OCI-LY7 (cell line): ENCODE measurements around the gene ENG. TPM values are rescaled to one million over a fixed set of nuclear protein-coding genes. Genes with fewer than 3 reads are reported as not detected.

Source experiments
- BruUV-seq: library from RNA; stranded (reverse); fragments of 400-500 nt; replicated peaks from 2 replicates; lab custom pipeline; 2021; lab: Mats Ljungman, UMichigan
- CTCF ChIA-PET: fragments of 300-600 bp; sonication (Branson Sonifier 250); formaldehyde crosslinking; loops from one replicate; lab custom pipeline; 2022; ENCODE audit warnings: antibody characterized with exemption; ENCODE audit not compliant: unreplicated experiment; lab: Charles Lee
- POLR2A ChIA-PET: fragments of 300-600 bp; sonication (Branson Sonifier 250); formaldehyde crosslinking; loops from one replicate; lab custom pipeline; 2022; ENCODE audit warnings: antibody characterized with exemption; lab: Charles Lee
- DNase-seq: peaks from one replicate; pipeline ENCODE4 v3.0.0-alpha.2; 2015; ENCODE audit warnings: low spot score
- H2AFZ ChIP-seq: fragments of 200-600 bp; sonication (generic), shearing (Covaris generic); 2 replicates; pipeline ENCODE4 v1.6.1; 2014; ENCODE audit warnings: mild to moderate bottlenecking, antibody characterized with exemption, low read length, moderate library complexity
- H3K27ac ChIP-seq: fragments of 200-600 bp; sonication (generic); 2 replicates; pipeline ENCODE4 v1.5.1; 2014; ENCODE audit warnings: mixed run types, low read depth, mild to moderate bottlenecking, moderate library complexity, low read length, inconsistent platforms; ENCODE audit not compliant: poor library complexity, severe bottlenecking
- H3K36me3 ChIP-seq: fragments of 200-600 bp; sonication (generic); 2 replicates; pipeline ENCODE4 v1.6.1; 2014; ENCODE audit warnings: mild to moderate bottlenecking, antibody characterized with exemption, low read length, moderate library complexity, mixed read lengths; ENCODE audit not compliant: insufficient read depth
- H3K4me1 ChIP-seq: fragments of 200-600 bp; sonication (generic); 2 replicates; pipeline ENCODE4 v1.5.1; 2014; ENCODE audit warnings: mild to moderate bottlenecking, low read length; ENCODE audit not compliant: insufficient read depth, poor library complexity, severe bottlenecking
- H3K4me2 ChIP-seq: fragments of 200-600 bp; sonication (generic); 2 replicates; pipeline ENCODE4 v1.6.1; 2014; ENCODE audit warnings: mild to moderate bottlenecking, low read length
- H3K4me3 ChIP-seq: fragments of 200-600 bp; sonication (generic); 2 replicates; pipeline ENCODE4 v1.5.1; 2014; ENCODE audit warnings: mild to moderate bottlenecking, low read depth, low read length; ENCODE audit not compliant: poor library complexity, severe bottlenecking
- H3K79me2 ChIP-seq: fragments of 200-600 bp; sonication (generic); 2 replicates; pipeline ENCODE4 v1.6.1; 2016; ENCODE audit warnings: low read depth, mild to moderate bottlenecking, low read length, moderate library complexity, mixed read lengths; ENCODE audit not compliant: insufficient read depth
- H3K9me2 ChIP-seq: fragments of 200-600 bp; sonication (generic); 2 replicates; pipeline ENCODE4 v1.6.1; 2016; ENCODE audit warnings: mild to moderate bottlenecking, low read length, mixed read lengths; ENCODE audit not compliant: insufficient read depth
- H3K9me3 ChIP-seq: fragments of 200-600 bp; sonication (generic); 2 replicates; pipeline ENCODE4 v1.6.1; 2014; ENCODE audit warnings: mild to moderate bottlenecking, mixed run types, low read length, mixed read lengths
- H4K20me1 ChIP-seq: fragments of 200-600 bp; sonication (generic); 2 replicates; pipeline ENCODE4 v1.6.1; 2014; ENCODE audit warnings: mild to moderate bottlenecking, antibody characterized with exemption, low read length, moderate library complexity, mixed read lengths; ENCODE audit not compliant: insufficient read depth
- EZH2phosphoT487 ChIP-seq: fragments of 200-600 bp; sonication (generic); IDR thresholded peaks from 2 replicates; pipeline ENCODE4 v1.6.1; 2018; ENCODE audit warnings: low read depth, borderline replicate concordance, mild to moderate bottlenecking, mixed run types, antibody characterized with exemption, low read length, moderate library complexity, mixed read lengths
- intact Hi-C: fragments of 100-400 bp; cut with micrococcal nuclease; formaldehyde crosslinking; loops from one replicate; pipeline ENCODE4 v1.10.0; 2022; ENCODE audit not compliant: unreplicated experiment
- total RNA-seq, 2 experiments: library from RNA; depleted of rRNA in 1 of 2; stranded (reverse); fragments of >200 nt in 1 of 2; shearing (Covaris generic) in 1 of 2; gene quantifications; 2 replicates each; pipeline ENCODE4 v1.2.3, GENCODE V29; 2014 to 2022
- TF ChIP-seq, protein P1 (sequence below): fragments of 200-600 bp; sonication (generic); conservative IDR thresholded peaks from 2 replicates; pipeline ENCODE4 v1.5.1; 2014; ENCODE audit warnings: mild to moderate bottlenecking, antibody characterized with exemption, low read length, moderate library complexity, mixed read lengths

ENG gene
- total RNA-seq, 2 experiments from 2014 or later, result not detected

GRCh38 chr9:127854960-127855359 is 502 bp upstream of the ENG start:
- intact Hi-C loops, result no loop called here
- Histone ChIP-seq H3K4me2 (no peak overlapping the region), H2AFZ (no peak overlapping the region), H4K20me1 (no peaks in the 10 kb centered on the region), H3K9me3 (0 out of 2 replicates have a peak, but pooled peaks cover under 1% of the 10 kb centered on the region), H3K4me1 (no peaks in the 10 kb centered on the region), H3K9me2 (no peaks in the 10 kb centered on the region), H3K4me3 (no peak overlapping the region), H3K36me3 (no peaks in the 10 kb centered on the region), H3K79me2 (no peaks in the 10 kb centered on the region), H3K27ac (no peak overlapping the region)
- TF ChIP-seq, protein P1, sequence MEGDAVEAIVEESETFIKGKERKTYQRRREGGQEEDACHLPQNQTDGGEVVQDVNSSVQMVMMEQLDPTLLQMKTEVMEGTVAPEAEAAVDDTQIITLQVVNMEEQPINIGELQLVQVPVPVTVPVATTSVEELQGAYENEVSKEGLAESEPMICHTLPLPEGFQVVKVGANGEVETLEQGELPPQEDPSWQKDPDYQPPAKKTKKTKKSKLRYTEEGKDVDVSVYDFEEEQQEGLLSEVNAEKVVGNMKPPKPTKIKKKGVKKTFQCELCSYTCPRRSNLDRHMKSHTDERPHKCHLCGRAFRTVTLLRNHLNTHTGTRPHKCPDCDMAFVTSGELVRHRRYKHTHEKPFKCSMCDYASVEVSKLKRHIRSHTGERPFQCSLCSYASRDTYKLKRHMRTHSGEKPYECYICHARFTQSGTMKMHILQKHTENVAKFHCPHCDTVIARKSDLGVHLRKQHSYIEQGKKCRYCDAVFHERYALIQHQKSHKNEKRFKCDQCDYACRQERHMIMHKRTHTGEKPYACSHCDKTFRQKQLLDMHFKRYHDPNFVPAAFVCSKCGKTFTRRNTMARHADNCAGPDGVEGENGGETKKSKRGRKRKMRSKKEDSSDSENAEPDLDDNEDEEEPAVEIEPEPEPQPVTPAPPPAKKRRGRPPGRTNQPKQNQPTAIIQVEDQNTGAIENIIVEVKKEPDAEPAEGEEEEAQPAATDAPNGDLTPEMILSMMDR, result no peak
- no peak for TF ChIP-seq EZH2phosphoT487
- DNase-seq, result no peak
- BruUV-seq, result no TSS peak
- CTCF ChIA-PET, result no interaction called here
- POLR2A ChIA-PET, result interaction anchor here (0.7 to 1.1 kb wide), 2 partner anchors 8 to 21 kb away, joined by 3 to 8 read pairs; no protein-coding TSS in a partner anchor

GRCh38 chr9:127853312-127854183 is 910 bp downstream of the ENG start:
- Histone ChIP-seq H2AFZ (no peak overlapping the region), H3K79me2 (no peaks in the 10 kb centered on the region), H3K36me3 (no peaks in the 10 kb centered on the region), H3K27ac (no peak overlapping the region), H3K4me3 (no peak overlapping the region), H3K9me2 (no peaks in the 10 kb centered on the region), H3K4me1 (no peaks in the 10 kb centered on the region), H4K20me1 (no peaks in the 10 kb centered on the region), H3K9me3 (peaks cover 11% of the 10 kb centered on the region; the same call in 1 of the 2 replicates), H3K4me2 (no peak overlapping the region)
- ChIA-PET CTCF (no interaction called here), POLR2A (interaction anchor here (1.0 to 1.1 kb wide), 2 partner anchors 10 to 20 kb away, joined by 4 to 8 read pairs; no protein-coding TSS in a partner anchor)
- BruUV-seq, result no TSS peak
- intact Hi-C loops, result no loop called here
- no peak for TF ChIP-seq EZH2phosphoT487
- TF ChIP-seq, protein P1, result no peak
- DNase-seq, result no peak

DNA sequence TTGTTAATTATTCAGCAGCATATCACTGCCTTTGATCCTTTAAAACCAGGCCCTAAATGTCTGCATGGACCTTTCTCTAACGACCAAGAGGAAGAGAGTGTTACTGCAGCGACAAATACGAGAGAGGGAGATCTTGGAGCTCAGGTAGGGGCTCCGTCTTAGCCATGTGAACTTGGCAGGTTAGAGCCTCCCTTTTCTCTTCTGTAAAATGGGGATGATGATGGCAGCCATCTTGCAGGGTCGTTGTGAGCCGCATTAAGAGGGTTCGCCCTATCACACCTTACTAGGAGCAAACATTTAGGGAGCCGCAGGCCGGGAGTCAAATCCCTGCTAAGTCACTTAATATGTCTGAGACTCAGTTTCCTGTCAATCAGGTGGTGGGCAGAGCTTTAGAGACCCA is 1.6 kb downstream of the ENG start:
- no peaks in the 10 kb centered on the region for H3K9me2 ChIP-seq
- H3K79me2 ChIP-seq, result no peaks in the 10 kb centered on the region
- no peaks in the 10 kb centered on the region for H4K20me1 ChIP-seq
- TF ChIP-seq, protein P1, result no peak
- no peak for TF ChIP-seq EZH2phosphoT487
- CTCF ChIA-PET, result interaction anchor here (1.2 kb wide), 1 partner anchor 118 kb away, joined by 3 read pairs; the partner anchor contains the start of gene TOR2A
- H3K4me2 ChIP-seq, result no peak overlapping the region
- POLR2A ChIA-PET, result interaction anchor here (1.0 kb wide), 1 partner anchor 9 kb away, joined by 4 read pairs; no protein-coding TSS in a partner anchor
- no peaks in the 10 kb centered on the region for H3K36me3 ChIP-seq
- no peak overlapping the region for H3K4me3 ChIP-seq
- peaks cover 11% of the 10 kb centered on the region; the same call in 1 of the 2 replicates for H3K9me3 ChIP-seq
- no TSS peak for BruUV-seq
- H3K4me1 ChIP-seq, result no peaks in the 10 kb centered on the region
- no peak overlapping the region for H2AFZ ChIP-seq
- no peak for DNase-seq
- H3K27ac ChIP-seq, result no peak overlapping the region
- intact Hi-C loops, result no loop called here
